NB4 (cell line): ENCODE measurements around the gene TRIM9.

Experiments used
- CTCF ChIP-seq: IDR thresholded peaks from one replicate; pipeline ENCODE4 v1.5.1; 2012; ENCODE audit warnings: low read depth, low read length
- MYC ChIP-seq: IDR thresholded peaks from 2 replicates; pipeline ENCODE4 v1.6.1; 2011; ENCODE audit warnings: low read depth, low read length
- POLR2A ChIP-seq: IDR thresholded peaks from 2 replicates; pipeline ENCODE4 v1.6.1; 2011; ENCODE audit warnings: mild to moderate bottlenecking; ENCODE audit not compliant: insufficient read length; ENCODE audit errors: extremely low read depth
- TF ChIP-seq, protein P1 (sequence below): IDR thresholded peaks from 2 replicates; pipeline ENCODE4 v1.6.1; 2011; ENCODE audit warnings: low read depth, low read length

DNA sequence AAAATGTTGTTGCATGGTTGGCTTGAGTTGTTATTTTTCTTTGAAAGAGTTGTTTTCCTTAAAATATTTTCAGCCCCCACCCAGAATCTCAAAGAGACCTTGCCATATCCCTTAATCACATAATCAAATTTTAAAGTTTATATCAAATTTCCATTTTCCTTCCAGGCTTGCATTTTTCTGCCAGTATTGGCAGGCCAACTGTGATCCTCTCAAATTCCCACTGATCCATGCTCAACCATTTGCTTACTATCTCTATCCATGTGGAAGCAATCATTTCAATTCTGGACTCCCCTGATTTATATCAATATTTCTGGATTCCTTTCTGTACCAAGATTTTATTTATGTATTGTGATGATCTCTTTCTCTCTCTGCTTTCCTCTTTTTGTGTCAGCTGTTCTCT is 86.5 kb downstream of the TRIM9 start:
- no peak for TF ChIP-seq POLR2A
- TF ChIP-seq CTCF: no peak
- no peak for TF ChIP-seq MYC
- TF ChIP-seq, protein P1, sequence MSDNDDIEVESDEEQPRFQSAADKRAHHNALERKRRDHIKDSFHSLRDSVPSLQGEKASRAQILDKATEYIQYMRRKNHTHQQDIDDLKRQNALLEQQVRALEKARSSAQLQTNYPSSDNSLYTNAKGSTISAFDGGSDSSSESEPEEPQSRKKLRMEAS: no peak
